SK-N-MC (cell line): Measurements from ENCODE around the gene PPP3R2.
"Not testable (repeated sequence)": the region's sequence is repeated elsewhere in the genome, so short reads cannot be mapped to it uniquely, and the experiment has no call there.

Experiments
- DNase-seq: peaks from one replicate; pipeline ENCODE4 v3.0.0-alpha.2; 2011; ENCODE audit warnings: low read depth, low spot score
- H3K27ac ChIP-seq: fragments of 200-600 bp; sonication (generic); 2 replicates; pipeline ENCODE4 v1.5.1; 2016; ENCODE audit warnings: mixed run types
- H3K36me3 ChIP-seq: fragments of 200-600 bp; sonication (generic); 2 replicates; pipeline ENCODE4 v1.6.1; 2017; ENCODE audit warnings: antibody characterized with exemption, low read length, mixed read lengths; ENCODE audit not compliant: insufficient read depth
- H3K4me3 ChIP-seq: fragments of 200-600 bp; sonication (generic); 2 replicates; pipeline ENCODE4 v1.5.1; 2016
- H3K9ac ChIP-seq: fragments of 200-600 bp; sonication (generic); 2 replicates; pipeline ENCODE4 v1.8.0; 2017; ENCODE audit warnings: mixed run types, mixed read lengths; ENCODE audit not compliant: insufficient read length
- H3K9me3 ChIP-seq: fragments of 200-600 bp; sonication (generic); 2 replicates; pipeline ENCODE4 v1.6.1; 2017; ENCODE audit warnings: low read depth, mild to moderate bottlenecking, antibody characterized with exemption, low read length, moderate library complexity, mixed read lengths
- EZH2 ChIP-seq: fragments of 200-600 bp; sonication (generic); IDR thresholded peaks from one replicate; pipeline ENCODE4 v1.6.1; 2017; ENCODE audit warnings: antibody characterized with exemption
- FOXP2 ChIP-seq: optimal IDR thresholded peaks from 2 replicates; pipeline ENCODE3; 2011; ENCODE audit warnings: mild to moderate bottlenecking, moderate library complexity; ENCODE audit not compliant: insufficient read depth; ENCODE audit errors: extremely low read length, control extremely low read depth
- POLR2AphosphoS5 ChIP-seq: IDR thresholded peaks from 2 replicates; pipeline ENCODE4 v1.6.1; 2012; ENCODE audit warnings: mild to moderate bottlenecking, low read depth, low read length, borderline replicate concordance

Gene PPP3R2

GRCh38 chr9:101564252-101564651 lies 30.5 kb downstream of the PPP3R2 start:
- no peak overlapping the region for H3K9ac ChIP-seq
- TF ChIP-seq POLR2AphosphoS5 (no peak), EZH2 (no peak), FOXP2 (no peak)
- DNase-seq = no peak
- no peak overlapping the region for H3K4me3 ChIP-seq
- H3K36me3 ChIP-seq = peaks cover 51% of the 10 kb centered on the region
- H3K9me3 ChIP-seq = no peaks in the 10 kb centered on the region; the same call in 1 of the 2 replicates
- no peak overlapping the region for H3K27ac ChIP-seq

- Histone ChIP-seq H3K36me3 (peaks cover 64% of the 10 kb centered on the region), H3K27ac (no peak overlapping the region)
- TF ChIP-seq EZH2 = no peak
- no peak for TF ChIP-seq FOXP2
- TF ChIP-seq POLR2AphosphoS5 = no peak
Measured at GRCh38 chr9:101562966-101563365, 31.8 kb downstream of the PPP3R2 start.

GRCh38 chr9:101561740-101562139 lies 33.0 kb downstream of the PPP3R2 start:
- no peak for TF ChIP-seq EZH2
- no peak for TF ChIP-seq POLR2AphosphoS5
- no peaks in the 10 kb centered on the region; the same call in 1 of the 2 replicates for H3K9me3 ChIP-seq
- no peak overlapping the region for H3K4me3 ChIP-seq
- H3K27ac ChIP-seq = no peak overlapping the region
- DNase-seq = no peak
- H3K36me3 ChIP-seq = peaks cover 72% of the 10 kb centered on the region
- no peak overlapping the region for H3K9ac ChIP-seq

More at GRCh38 chr9:101562966-101563365, 31.8 kb downstream of the PPP3R2 start:
- DNase-seq = no peak
- H3K9me3 ChIP-seq = no peaks in the 10 kb centered on the region; the same call in 1 of the 2 replicates
- no peak overlapping the region for H3K9ac ChIP-seq
- H3K4me3 ChIP-seq = no peak overlapping the region

- not testable (repeated sequence) for H3K9me3 ChIP-seq, H3K4me3 ChIP-seq, H3K9ac ChIP-seq, H3K27ac ChIP-seq, DNase-seq
- H3K36me3 ChIP-seq = peaks cover 86% of the 10 kb centered on the region
Measured at GRCh38 chr9:101549472-101550098, 45.2 kb downstream of the PPP3R2 start.

- DNase-seq = no peak
- no peaks in the 10 kb centered on the region for H3K9me3 ChIP-seq
- no peak overlapping the region for H3K4me3 ChIP-seq
- no peak overlapping the region for H3K27ac ChIP-seq
- peaks cover 54% of the 10 kb centered on the region for H3K36me3 ChIP-seq
- TF ChIP-seq EZH2 (no peak), POLR2AphosphoS5 (no peak), FOXP2 (no peak)
- H3K9ac ChIP-seq = no peak overlapping the region
Measured at GRCh38 chr9:101543098-101543735, 51.6 kb downstream of the PPP3R2 start.
